Stimulated activated CD4-positive, alpha-beta T cell treated with anti-CD3 and anti-CD28 coated beads, Interleukin-2, amount 100 ng/mL, for 4 hours (primary cell): ENCODE results near the gene MRPL36.
"Not testable (repeated sequence)": the region's sequence is repeated elsewhere in the genome, so short reads cannot be mapped to it uniquely, and the experiment has no call there.

Source experiments
- DNase-seq: peaks from one replicate; pipeline ENCODE4 v3.0.0-alpha.2; 2020; ENCODE audit warnings: low read depth

MRPL36 gene

DNA sequence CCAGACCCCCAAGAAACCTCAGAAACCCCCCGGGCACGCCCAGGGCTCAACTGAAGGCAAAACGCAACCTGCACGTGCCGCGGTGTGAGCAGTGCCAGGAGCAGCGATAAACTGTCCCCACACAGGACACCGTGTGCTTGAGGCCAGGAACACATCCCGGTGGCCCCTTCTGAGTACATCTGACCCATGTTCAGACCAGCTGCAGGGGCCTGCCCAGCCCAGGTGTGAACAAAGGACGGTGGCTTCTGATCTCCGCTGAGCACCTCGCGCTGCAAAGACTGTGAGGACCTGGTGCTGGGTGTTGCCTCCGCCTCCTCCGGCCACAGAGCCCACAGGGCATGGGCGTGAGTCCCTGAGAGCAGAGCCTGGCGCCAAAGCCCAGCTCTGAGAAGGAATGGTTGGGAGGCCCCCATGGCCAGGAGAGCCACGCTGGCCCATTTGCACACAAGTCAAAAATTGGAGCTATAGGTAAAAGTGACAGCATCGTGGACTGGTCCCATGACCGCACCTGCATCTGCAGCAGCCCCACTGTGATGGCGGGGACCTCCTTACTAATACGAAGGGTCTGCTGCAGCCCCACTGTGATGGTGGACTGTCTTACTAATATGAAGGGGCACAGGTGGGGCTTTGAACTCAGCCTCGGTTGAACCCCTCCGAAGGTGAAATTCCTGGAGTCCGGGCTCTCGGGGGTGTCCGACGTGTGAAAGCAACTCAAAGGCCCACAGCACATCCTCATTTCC is 33.0 kb upstream of the MRPL36 start:
- no peak for DNase-seq

DNA sequence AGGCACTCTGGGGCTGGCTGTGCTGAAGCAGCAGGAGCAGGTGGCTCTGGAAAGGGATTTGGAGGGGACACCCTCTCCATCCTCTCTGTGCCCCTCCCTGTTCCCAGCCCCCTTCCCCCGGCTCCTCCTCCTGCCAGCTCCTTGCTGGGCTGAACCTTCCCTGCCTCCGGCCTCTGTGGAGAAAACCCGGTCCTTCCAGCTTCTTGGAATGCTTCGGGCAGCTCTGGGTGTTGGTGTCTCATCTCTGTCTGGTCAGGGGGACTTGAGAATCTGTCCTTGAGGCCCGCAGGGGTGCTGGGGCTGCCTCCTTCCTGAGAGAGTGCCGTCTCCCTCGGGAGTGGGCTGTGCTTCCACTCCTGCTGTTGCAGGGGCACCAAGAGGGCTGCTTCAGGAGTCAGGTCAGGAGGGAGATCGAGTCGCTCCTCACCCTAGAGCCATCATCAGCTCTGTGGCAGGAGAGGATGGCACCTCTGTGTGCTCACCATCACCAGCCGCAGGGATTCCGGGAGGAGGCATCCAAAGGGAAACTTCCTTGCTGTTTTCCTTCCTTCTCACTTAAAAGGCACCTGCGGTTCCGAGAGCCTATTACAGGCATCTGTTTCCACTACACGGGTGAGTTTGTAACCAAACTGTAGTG is 32.2 kb upstream of the MRPL36 start:
- no peak for DNase-seq

DNA sequence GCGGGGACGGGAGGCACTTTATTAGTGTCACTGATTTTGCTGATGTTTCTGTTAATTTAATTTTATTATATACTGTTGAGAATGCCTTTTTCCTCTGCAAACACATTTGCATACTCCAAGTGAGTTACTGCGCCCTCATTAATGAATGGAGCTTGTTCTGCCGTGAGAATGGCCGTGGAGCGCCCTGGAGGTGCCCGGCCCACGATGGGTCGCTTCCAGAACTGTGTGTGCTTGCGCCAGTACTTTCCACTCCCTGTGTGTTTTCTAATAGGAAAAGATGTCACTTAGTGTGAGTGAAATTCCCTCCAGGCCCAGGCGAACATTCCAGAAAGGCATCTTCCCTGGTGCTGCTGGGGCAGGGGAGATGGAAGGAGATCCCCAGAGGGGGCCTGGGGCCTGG is 31.6 kb upstream of the MRPL36 start:
- no peak for DNase-seq

DNA sequence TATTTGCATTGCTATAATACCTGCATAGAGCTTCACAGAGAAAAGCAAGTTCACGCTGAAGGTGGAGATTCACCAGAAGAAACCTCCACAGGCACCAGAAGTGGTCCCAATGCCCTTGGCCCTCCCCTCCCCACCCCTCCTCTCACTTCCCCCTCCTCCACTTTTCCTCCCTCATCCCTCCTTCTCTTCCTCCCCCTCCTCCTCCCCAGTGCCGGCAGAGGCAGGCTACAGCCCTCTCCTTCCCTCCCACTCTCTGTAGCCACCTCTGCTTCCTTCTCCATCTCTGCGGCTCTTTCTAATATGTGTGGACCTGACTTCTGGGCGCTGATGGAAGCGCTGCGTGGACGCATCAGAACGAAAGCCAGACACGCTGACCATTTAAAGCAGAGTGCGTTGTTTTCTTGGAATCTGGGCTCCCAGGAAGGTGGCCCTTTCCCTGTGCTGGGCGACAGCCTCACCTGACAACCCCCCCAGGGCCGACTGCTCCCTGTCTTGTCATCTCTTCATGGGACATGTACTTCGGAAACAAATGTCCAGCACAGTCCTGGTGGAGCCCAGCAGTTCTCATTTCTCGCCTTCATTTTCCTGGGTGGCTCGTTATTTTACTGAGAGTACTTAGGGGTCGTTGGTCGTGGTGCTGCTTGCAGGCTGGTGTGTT is 31.1 kb upstream of the MRPL36 start:
- DNase-seq = no peak

DNA sequence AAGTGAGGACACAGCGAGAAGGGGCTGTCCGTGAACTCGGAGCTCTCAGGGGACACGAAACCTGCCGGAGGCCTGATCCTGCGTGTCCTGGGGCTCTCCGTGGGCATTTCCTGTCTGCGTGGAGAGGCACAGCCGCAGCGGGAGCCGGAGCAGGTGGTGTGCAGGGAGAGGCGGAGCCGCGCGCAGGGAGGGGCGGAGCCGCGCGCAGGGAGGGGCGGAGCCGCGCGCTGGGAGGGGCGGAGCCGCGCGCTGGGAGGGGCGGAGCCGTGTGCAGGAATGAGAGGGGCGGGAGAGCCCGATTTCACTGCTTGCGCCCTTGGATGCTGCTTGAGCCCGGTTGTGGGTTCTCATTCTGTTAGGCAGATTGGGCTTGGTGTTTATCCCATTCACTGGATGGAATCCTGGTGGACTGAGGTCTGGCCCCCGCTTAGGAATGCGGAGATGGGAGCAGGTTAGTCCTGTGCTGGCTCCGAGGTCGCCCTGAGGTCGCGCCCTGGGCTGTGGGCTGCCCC is 28.3 kb upstream of the MRPL36 start:
- DNase-seq = no peak

DNA sequence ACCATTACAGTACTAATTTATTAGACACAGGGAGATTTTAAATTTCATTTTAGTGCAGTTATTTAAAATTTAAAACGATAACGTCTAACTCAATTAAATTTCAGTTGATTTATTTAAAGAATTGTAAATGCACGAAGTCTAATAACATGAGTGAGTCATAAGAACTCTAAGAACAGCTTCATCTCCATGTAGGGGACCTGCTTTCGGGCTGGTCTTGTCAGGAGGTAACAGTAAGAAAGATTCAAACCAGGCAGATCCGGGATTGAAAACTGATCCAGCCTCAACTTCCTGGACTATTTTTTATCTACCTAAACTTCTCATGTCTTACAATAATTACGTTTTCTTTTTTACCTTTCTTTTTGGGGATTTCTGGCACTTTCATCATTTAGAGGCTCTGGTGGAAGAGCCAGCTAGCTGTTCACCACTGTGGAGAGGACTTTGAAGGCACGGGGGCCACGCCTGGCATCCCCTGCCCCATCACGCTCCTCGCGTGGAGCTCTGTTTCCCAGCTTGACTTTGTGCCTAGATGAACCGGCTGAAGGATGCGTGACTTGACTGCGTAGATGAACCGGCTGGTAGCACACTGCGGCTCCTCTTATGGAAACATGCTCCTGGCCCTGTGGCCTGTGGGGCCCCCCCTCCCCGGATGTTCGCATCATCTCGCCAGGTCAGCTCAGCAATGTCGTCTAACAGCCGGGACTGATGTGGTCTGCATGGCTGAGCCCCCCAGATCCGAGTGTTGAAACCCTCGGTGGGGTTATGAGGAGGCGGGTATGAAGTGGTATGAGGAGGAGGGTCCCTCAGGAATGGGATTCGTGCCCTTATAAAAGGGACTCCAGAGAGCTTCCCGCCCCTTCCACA is 27.6 kb upstream of the MRPL36 start:
- DNase-seq = no peak

DNA sequence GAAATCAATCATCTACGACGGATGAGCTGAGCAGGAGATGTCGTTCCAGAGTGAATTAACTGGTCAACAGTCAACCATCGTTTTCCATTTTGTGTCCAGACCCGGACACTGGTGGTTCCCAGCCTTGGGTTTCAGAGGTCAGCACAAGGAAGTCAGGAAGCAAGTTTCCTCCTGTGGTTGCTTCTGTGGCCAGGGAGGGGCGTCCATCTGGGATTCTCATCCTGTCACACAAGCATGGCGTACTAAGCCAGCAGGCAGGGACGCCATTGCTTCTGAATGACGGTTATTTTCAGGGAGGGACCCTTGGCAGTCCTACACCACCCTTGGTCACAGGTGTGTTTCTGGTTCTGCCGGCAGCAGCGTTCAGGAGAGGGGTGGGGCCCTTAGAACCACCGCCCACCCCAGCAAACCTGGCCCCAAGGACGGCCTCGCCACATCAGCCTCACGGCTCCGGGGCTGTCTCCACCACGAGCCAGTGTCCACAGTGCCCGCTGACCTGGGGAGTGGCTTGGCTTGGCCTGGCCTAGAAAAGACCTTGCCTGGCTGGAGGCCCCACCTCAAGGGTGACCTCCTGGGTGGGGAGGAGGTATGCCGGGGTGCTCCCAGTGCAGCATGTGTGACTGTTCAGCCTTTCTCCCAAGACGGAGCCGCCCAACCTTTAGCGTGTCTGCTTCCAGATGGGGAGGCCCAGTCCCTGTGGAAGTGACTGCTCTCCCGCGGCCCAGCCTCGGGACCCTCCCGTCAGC is 26.8 kb upstream of the MRPL36 start:
- no peak for DNase-seq

DNA sequence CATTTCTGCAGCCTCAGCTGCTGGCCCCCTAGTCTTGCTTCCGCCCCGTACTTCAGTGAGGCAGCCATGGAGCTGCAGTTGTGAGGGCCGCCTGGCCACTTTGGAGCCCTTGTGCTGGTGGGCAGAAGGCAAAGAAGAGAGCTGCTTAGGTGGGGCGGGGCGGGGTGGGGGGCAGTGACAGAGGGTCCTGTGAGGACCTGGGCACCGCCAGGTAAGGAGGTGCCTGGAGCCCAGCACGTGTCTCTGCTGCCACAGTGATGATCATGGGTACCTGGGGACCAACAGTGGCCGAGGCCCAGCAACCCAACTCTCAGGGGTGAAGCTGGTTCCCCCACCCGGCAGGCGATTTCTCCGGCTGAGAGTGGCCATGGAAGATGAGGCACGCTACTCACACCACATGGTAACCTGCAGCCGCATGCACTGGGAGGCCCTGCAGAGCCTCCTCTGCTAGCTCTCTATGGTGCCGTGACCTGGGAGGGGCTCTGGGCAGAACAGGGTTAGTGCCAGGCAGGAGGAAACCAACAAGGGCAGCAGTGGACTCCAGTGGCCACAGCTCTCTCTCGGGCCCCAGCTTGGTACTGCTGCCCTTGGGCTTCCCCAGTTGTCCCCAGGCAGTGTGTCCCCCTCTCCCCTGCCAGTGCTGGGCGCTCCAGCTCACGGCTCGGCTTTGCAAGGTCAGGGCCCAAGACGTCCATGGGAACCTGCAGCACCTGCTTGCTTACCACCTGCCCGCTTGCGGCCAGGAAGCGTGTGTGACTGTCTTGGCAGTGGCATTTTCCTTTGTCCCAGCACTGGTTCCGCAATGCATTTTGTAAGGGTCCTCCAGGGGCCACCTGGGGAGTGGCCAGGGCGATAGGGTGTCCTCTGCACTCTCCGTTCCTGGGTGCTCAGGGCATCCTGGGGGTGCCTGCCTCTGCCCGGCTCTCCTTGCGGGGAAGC is 25.5 kb upstream of the MRPL36 start:
- DNase-seq = no peak

DNA sequence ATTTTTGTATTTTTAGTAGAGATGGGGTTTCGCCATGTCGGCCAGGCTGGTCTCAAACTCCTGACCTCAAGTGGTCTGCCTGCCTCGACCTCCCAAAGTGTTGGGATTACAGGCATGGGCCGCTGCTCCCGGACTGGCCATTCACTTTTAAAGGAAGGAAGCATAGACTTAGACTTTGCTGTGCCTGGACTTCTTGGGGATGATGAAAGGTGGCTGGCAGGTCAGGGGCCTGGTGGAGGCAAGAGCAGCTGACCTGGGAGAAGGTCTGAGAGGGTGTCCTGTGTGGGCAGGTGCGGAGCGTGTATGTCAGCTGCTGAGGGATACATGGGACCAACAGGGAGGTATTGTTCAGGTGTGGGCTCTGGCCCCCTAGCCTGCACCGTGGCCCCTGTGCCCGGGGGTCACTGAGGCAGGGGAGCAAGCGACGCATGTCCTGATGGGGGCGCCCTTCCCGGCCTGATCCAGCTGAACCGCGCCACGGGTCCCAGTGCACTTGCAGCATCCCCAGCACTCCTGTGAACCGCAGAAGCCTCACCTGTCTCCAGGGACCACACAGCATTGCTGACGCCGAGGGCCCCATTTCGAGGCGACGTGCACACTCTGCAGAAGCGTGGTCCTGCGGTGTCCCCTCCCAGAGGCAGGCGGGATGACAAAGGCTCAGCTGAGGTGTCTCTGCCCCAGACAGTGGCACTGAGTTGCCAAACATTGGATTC is 24.6 kb upstream of the MRPL36 start:
- DNase-seq = no peak

DNA sequence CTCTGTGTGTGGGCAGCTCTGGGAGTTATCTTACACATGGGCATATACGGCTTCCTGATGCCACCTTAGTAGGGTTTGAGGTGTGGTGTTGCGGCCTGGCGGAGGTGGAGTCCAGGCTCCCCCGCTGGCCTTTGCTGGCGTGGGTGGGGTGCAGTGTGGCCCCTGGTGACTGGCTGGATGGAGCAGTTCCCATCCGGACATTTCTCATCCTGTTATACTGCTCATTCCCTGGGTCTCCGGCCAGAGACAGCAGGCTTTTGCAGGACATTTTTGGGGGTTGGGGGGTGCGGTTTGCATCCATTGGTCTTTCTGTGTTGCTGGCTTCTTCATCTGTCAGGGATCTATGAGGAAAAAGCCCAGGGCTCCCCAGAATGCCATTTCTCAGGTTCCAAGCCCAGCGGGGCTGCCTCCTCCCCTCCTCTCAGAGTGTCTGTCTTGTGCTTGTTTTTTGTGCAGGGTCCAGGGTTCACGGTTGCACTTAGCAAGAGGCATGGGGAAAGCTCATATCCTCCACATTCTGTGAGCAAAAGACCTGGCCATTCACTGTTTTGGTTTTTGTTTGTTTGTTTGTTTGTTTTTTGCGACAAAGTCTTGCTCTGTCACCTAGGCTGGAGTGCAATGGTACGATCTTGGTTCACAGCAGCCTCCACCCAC is 23.9 kb upstream of the MRPL36 start:
- DNase-seq = no peak

DNA sequence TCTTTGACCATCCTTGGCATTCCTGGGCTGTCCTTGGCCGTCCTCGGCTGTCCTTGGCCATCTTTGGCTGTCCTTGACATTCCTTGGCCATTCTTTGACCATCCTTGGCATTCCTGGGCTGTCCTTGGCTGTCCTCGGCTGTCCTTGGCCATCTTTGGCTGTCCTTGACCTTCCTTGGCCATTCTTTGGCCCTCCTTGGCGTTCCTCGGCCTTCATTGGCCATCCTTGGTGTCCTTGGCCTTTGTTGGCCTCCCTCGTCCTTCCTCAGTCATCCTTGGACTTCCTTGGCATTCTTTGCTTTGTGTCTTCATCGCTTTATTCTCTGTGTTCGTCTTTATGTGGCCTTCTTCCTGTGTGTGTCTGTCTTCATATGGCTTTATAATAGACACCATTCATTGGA is 22.2 kb upstream of the MRPL36 start:
- DNase-seq = no peak

DNA sequence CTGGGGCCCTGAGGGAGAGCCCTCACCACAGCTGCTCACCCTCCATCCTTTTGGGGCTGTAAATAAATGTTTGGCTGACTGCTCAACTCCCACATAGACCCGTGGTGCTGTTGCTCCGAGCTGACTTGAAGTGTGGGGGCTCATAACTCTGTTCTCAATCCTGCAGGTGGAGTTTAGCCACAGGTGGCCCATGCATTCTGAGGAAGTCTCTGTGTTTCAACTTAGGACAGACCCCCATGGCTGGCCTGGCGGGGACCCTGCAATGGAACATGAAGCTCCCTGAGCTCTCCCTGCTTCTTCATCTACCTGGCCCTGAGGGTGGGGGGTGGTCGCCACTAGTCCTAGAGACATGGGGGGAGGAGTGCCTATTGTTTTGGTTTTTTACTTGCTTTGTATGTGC is 21.3 kb upstream of the MRPL36 start:
- no peak for DNase-seq

DNA sequence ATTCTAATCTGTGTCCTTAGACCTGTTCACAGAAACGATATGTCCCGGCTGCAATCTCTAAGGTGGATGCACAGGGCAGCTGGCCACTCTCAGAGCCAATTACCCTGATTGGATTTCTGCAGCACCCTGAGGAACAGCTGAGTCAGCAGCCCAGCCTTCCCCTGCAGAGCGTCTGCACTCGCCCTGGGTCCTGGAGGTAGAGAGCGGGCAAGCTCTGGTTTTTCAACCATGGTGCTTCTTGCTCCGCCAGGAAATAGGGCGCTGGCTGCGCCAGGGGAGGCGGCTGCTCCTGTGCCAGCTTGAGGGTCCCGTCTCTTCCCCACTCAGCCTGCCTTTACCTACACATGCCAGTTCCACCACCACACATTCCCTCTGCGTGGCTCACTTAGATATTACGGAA is 20.7 kb upstream of the MRPL36 start:
- no peak for DNase-seq

DNA sequence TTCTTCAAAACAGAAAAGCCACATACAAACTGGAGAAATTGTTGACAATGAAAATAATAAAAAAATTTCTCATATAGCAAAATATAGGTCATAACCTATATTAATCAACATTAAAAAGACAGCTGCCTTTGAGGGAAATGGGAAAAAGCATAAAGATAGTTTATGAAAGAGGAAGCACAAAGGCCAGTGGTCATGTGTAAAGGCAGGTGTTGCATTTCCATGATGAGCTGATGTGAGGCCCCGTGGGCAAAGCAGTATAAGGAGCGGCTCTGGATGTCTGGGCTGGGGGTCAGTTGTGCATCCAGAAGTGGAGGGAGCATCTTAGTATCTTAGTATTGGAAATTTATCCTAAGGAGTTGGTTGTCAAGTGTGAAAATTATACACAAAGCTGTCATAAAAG is 19.8 kb upstream of the MRPL36 start:
- no peak for DNase-seq

DNA sequence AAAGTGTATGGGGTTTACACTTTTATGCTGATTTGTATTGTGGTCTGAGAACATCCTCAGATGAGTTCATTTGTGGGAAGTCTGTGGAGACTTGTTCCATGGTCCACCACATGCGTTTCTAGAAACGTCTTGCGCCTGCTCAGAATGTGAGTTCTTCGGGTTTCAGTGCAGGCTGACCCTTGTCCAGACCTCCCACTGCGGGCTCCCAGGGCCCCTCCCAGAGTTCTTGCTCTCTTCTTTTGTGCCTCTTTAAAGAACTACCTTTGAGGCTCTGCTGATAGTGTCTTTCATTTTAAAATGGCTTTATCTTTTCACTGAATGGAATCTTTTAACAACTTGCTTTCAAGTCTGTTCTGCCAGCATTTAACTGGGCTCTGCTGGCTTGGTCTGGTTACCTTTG is 19.1 kb upstream of the MRPL36 start:
- DNase-seq = no peak

DNA sequence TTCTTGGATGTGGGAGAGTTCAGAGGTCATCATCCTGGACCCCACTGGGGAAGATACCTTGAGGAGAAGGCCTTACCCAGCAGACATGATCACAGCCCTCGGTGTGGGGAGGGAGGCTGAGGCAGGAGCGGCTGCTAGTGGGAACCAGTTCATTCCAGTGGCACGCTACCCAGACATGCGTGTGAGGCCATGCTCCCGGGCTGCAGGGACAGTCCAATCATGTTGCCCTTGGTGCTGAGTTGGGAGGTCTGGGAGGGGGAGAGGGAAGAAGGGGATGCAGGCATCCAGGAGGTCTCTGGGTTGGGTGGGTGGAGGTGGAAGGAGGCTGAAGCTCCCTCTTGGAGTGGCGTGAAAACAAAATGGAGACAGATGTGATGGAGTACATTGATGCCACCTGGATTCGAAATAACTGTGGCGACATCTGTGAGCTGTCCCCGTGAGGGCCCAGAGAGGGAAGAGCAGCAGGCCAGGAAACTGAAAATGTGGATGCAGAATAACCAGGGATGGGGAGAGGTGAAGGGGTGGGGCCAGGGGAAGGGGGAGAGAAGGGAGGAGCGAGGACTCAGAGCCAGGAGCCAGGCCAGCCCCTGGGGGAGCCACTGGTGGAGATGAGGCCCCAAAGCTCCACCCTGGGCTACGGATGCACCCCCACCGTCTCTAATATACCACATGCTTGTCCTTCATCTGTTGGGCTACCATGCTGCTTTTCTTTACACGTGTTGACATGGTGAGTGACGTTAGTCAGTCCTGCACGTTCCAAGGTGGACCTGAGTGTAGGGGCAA is 17.8 kb upstream of the MRPL36 start:
- DNase-seq = no peak

DNA sequence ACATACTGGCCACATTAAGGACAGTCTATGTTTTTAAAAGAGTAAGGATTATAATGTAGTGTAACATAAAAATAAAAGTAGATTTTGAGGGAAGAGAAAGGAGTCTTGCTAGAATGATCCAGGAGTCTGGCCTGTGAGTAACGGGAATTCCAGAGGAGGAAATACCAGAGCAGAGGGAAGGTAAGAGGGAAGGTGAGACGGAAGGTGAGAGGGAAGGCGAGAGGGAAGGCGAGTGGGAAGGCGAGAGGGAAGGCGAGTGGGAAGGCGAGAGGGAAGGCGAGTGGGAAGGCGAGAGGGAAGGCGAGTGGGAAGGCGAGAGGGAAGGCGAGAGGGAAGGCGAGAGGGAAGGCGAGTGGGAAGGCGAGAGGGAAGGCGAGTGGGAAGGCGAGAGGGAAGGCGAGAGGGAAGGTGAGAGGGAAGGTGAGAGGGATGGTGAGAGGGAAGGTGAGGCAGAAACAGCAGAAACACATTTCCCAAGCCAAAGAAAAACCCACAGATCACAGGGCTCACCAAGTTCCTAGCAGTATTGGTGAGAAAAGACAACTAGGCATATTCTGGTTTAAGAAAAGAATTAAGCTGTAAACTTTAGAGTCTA is 17.0 kb upstream of the MRPL36 start:
- not testable (repeated sequence) for DNase-seq

DNA sequence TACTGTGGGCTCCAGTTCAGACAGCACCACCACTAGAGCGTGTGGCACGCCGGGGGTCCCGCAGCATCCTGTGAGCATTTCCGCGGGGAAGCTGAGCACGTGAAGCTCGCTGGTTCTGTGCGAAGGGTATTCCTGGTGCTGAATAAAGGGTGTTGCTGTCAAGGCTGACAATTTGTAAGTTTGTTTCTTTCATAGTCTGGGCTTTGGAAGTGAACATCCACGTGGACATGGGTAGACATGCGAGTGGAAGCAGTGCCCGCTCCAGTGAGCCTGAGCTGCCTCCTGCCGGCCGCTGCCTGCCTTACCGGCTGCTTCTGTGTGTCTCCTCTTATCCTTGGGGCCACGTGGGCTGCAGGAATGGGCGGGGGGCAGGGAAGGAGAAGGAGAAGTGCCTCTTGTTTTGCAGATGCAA is 16.2 kb upstream of the MRPL36 start:
- DNase-seq = no peak
